HPDE6-E6E7 (cell line): ENCODE data around the gene ZNF775.

Experiments used
- DNase-seq: peaks from one replicate; pipeline ENCODE4 v3.0.0; 2011; ENCODE audit warnings: missing footprints; ENCODE audit errors: extremely low spot score

The ZNF775 gene

DNA sequence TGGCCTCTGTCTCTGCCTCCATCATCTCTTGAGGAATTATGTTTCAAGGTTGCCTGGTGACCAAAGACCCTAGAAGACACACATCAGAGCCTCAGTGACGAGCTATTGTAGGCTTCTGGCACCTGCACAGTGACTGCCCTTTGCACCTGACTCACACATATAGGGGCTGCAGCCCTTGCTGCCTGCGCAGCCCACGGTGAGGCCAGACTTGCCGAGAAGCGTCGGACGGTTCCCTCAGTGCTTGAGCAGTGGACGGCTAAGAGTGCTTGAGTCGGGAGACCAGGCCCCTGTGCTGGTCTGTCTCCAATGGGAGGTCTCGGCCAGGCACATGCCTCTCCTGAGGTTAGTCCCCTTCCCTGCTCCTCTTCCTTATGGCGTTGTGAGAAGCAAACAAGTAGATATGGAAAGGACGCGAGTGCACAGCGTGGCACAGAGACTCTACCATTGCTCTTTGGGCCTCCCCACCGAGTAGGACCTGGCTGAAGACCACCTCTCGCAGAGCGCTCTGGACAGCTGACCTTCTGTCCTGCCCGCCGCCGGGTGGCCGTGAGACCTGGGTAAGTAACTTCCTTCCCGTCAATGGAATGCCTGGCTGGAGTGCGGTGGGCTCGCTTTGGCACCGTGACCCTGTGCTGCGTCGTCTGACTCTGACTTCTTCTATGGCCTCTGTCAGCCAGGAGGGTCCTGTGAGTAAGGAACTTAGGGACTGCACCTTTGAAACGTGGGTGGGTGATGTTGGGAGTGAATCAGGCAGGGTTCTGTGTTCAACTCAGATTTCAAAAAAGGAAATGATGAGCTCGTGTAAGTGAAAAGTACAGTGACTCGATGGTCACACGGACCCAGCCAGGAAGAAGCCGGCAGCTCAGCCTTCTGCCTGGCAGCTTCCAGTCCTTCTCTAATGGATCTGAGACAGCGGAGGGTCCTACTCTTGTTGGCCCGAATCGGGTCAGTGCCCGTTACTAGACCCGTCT is 33.7 kb downstream of the ZNF775 start:
- no peak for DNase-seq

DNA sequence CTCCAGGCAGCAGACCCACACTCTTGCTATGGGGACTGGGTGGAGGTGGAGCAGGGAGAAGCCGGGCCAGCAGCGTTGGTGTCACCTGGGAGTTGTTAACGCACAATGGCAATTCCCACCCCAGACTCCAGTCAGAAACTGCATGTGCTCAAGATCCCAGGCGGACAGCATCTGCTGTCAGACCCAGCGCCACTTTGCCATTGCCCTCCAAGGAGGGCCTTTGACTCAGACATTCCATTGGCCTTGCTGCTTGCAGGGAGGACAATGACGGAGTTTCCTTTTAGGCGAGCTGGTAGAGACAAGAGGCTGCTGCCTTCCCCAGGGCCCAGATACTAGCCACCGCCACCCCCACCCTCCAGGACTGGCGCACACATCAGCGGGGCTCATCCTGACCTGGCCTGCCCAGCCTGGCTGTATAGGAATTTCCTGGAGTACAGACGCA is 34.5 kb downstream of the ZNF775 start:
- DNase-seq = no peak

DNA sequence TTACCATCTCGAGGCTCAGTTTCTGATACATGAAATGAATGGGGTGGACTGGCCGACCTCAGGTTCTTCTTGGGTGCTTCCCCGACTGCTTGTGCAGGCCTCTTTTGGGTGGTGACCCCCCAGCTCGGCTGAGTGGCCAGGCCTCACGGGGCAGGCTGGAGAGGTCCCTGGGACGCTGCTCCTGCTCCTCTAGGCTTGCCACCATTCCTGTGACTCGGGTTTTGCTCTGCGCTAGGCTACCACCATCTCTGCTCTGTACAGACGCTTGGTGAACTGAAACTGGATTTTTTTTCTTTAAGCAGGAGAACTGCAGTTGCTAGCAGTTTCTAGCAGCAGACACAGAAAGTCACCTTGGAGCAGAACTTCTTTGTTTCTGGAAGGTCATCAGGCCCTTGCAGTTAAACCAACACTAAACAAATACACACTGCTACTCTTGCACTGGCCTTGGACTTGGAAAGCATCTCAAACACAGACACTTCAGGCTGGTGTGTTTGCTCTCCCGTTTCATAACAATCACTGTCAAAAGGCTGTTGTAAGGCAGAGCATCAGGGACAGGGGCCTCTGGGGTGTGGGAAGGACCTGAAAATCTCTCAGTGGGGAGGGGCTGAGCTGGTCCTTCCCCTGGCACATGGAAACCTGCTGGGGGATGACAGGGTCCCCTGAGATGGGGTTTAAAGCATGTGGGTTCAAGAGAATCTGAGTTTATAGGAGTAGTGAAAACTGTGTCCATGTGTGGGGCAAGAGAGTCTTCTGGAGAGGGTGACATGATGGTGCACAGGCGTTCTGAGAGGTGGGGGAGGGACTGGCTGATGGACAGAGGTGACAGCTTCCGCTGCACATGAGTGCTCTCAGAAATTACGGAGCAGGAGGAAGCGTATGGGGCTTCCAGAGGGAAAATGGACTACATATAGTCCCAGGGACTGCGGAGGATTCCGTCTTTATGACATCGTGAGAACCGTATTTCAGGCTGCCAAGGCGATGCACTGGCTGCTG is 36.3 kb downstream of the ZNF775 start:
- no peak for DNase-seq

GRCh38 chr7:150417239-150417638 is 38.1 kb downstream of the ZNF775 start:
- DNase-seq = no peak

DNA sequence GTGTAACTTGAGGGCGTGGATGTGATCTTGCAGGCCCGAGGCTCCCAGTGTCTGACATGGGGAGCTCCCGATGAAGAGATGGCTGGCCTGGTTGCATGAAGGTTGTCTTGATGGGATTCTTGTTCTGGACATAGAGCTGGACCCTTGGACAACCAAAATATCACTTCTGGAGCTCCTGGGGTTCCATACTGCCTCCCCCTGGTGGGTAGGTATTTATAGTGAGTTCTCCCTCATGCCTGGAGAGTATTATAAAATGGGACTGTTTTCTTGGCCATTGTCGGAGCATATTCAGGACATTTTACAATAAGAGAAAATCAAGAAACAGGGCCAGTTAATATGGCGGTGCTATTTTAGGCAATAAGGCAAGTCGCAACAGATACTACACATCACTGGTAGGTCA is 38.7 kb downstream of the ZNF775 start:
- DNase-seq = no peak

DNA sequence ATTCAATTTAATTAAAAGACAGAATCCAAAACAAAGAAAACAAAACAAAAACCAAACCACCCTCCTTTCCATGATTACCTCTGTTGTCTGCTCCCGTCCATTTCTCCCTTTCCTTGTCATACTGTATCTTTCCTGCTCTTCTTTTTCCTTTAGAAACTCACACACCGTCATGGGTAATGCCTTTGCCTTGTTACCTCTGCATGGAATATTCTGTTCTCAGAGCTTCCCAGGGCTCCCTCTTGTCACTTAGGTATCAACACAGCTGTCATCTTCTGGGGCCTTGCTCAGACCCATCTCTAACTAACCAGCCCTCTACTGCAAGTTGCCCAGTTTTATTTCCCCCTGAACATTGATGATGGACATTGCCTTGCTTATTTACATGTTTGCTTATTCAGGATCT is 41.1 kb downstream of the ZNF775 start:
- DNase-seq = no peak

DNA sequence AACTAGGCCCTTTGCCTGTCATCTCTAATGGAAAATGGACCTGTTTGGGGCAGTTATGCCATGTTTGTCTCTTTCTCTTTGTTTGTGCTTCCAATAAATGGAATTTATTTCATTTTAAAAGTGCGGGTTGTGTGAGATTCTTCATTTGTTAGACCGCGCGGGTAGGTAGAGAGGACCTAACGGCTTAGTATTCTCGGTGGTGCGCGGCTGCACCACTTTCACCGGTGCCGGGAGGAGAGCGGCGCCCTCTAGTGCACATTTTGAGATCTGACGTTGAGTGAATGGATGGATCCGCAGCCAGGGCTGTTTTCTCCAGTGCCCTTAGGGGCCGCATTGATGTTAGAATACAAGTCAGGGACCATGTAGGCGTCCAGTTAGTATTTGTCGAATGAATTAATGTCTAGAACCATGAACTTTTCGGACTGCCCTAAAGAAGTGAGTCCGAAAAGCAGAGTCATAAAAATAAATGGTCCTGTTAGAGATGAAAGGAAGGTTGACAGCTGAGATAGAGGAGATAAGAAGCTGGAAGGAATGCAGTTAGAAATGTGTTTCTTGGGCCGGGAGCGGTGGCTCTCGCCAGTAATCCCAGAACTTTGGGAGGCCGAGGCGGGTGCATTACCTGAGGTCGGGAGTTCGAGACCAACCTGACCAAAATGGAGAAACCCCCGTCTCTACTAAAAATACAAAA is 42.0 kb downstream of the ZNF775 start:
- DNase-seq = peak; percentile 77

DNA sequence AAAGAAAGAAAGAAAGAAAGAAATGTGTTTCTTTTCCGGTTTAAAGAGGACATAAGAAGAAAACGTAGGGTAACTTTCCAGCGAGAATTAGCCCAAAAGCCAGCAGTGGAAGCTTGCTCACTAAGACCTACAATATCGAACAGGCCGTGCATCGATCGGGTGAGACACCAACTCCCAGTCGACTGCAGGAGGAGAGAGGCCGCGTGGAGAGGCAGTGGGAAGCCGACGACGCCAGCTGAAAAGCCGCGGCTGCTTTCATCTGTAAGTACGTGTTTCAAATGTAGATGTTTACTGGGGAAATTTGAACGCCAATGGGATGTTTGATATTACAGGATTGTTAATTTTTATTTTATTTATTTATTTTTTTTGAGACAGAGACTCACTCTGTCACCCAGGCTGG is 42.7 kb downstream of the ZNF775 start:
- DNase-seq = no peak

- DNase-seq = no peak
Measured at GRCh38 chr7:150425670-150426069, 46.5 kb downstream of the ZNF775 start.

GRCh38 chr7:150428671-150429451 is 49.7 kb downstream of the ZNF775 start:
- no peak for DNase-seq

- no peak for DNase-seq
Measured at GRCh38 chr7:150429699-150430098, 50.6 kb downstream of the ZNF775 start.

GRCh38 chr7:150430465-150431085 is 51.4 kb downstream of the ZNF775 start:
- no peak for DNase-seq

DNA sequence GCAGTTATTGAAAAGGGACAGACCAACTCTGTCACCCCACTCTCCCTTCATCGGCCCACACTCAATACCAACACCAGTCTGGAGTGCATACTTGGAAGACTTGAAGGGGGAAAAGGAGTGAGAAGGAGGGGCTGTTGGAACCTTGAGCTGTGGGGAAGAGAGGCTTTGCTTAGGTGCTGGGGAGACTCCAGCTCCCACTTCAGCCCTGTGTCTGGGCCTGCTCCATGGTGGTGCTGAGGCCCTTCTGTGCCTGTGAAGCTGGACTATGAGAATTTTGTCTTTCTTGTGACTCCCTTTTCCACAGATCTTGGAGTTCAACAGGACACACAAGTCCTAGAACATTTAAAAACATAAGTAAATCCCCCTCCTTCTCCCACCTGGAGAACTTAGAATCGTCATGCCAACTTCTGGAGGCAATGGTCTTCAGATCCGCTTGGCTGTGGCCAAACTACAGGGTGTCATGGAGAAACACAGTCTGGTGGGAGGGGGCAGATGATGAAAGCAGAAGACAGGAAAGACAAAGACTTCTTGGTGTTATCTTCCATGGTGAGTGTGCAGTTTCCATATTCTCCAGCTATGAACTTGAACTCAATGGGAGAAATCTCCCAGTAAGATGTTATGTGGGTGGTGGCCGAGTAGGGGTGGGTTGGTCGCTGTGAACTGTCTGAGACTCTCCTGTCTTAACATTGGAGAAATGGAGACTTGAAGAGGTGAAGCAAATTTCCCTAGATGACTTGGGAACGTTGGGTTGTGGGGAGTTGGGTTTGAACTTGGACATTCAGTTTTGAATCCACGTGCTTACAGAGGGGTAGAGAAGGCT is 52.9 kb downstream of the ZNF775 start:
- DNase-seq = no peak

DNA sequence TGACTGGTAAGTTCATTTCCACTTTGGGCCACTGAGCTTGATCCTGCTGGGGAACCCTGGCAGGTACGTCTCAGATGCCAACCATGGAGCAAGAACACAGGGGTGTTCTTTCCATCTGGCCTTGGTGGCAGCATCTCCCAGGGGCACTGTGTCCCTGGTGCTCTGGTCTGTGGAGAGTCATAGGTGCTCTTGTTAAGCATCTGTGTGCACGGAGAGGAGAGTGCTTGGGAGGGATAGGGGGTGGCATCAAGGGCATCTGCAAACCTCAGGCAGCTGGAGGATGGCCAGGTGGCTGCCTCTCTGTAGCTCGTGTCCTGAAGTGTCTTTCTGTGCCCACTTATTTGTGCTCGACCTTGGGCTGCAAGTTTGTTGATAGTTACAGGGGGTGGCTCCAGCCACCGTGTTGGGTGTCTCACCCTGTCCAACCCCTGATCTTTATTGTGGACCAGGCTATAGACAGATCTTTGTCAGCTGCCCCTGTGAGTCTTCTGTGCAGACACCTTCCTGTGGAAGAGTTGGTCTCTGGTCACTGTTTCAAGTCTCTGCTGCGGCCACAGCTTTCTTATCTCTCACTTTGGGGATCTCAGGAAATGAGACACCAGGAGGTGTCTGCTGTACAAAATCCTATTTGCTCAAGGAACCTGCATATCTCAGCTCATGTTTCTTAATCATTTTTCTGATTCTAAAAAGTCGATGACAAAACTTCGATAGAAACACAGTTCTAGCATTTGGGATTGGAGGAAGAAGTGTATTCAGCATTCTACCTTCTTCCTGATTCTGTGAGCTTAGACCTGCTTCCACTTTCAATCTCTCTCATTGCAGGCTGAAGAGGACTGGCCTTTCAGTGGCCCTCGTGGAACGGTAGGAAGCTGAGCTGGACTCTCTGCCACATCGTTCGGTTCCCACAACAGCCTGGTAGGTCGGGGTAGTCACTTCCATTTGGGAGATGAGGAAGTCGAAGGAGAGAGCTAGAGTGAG is 54.1 kb downstream of the ZNF775 start:
- DNase-seq = no peak

DNA sequence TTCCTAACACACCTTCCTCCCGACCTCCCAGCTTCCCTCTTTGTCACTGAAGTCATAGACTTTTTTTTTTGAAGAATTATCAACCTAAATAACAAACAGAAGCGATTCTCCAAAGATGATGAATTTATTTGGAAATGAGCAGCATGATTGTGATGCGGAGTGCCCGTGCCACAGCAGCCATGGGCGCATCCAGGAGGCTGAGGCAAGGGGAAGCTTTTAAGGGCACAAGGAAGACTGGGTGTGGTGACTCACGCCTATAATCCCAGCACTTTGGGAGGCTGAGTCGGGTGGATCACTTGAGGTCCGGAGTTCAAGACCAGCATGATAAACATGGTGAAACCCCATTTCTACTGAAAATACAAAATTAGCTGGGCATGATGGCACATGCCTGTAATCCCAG is 55.1 kb downstream of the ZNF775 start:
- DNase-seq = no peak

- DNase-seq = no peak
Measured at GRCh38 chr7:150435047-150435389, 55.9 kb downstream of the ZNF775 start.

DNA sequence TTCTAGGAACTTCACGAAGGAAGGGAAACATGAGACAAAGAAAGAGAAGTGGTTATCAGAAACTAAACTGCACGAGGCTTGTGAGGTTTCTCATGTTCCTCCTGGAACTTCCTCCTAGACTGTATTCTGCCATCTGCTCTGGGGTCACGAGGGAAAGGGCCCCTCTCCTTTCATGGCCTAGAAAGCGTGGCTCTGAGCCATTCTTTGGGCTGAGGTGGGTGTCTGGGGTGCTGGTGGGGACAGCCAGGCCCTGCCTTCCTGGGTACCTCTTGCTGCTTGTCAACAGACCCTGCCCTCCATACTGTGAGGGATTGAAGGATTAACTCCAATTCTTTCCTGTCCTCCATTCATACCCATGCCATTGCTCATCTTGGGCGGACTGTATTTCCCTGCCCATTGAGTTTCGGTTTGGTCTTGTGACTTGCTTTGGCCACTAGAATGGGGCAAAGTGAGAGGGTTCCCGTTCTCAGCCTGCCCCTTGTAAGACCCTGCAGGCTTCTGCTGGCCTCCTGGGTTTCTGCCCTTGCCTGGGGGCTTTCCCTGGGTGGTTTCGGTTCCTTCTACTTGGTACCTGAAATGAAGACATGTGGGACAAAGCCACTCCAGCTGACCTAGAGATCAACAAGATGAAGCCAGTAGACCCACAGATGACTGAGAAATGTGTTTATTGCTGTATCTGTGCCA is 56.4 kb downstream of the ZNF775 start:
- no peak for DNase-seq

DNA sequence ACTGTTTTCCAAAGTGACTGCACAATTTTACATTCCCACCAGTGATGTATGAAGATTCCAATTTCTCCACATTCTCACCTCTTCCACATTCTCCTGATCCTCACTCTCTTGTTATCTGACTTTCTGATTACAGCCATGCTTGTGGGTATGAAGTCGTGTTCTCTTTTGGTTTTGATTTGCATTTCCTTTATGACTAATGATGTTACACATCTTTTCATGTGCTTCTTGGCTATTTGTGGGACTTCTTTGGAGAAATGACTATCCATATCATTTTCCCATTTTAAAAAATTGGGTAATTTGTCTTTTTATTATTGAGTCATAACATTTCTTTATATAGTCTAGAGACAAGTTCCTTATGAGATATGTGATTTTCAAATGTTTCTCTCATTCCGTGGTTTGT is 60.8 kb downstream of the ZNF775 start:
- no peak for DNase-seq
